Peyer's patch (tissue), 4 donors: ENCODE data around the gene SARM1. TPM values are rescaled to one million over a fixed set of nuclear protein-coding genes. Genes with fewer than 3 reads are reported as not detected.
A peak's percentile ranks its signal among the peaks of the same experiment; 100 is the strongest.

Source experiments
- DNase-seq, 3 donors: peaks; one replicate each; pipeline ENCODE4 v3.0.0-alpha.2; 2017 to 2019
- H3K27ac ChIP-seq, 4 donors: fragments of 200-600 bp; sonication (generic); one replicate each; pipeline ENCODE4 v1.5.1; 2016 to 2019
- H3K27me3 ChIP-seq, 2 donors: fragments of 200-600 bp; sonication (generic); one replicate each; pipeline ENCODE4 v1.5.1; 2019
- H3K36me3 ChIP-seq, 3 donors: fragments of 200-600 bp; sonication (generic); one replicate each; pipeline ENCODE4 v1.5.1; 2016 to 2019
- H3K4me1 ChIP-seq, 4 donors: fragments of 200-600 bp; sonication (generic); one replicate each; pipeline ENCODE4 v1.5.1; 2016 to 2019
- H3K4me3 ChIP-seq, 4 donors: fragments of 200-600 bp; sonication (generic); 1 replicate in 3 of 4; 2 replicates in 1 of 4; pipeline ENCODE4 v1.5.1; 2016 to 2019; ENCODE audit warnings: mild to moderate bottlenecking in 1 of 4
- H3K9me3 ChIP-seq, 4 donors: fragments of 200-600 bp; sonication (generic); one replicate each; pipeline ENCODE4 v1.5.1; 2016 to 2019; ENCODE audit warnings: mild to moderate bottlenecking in 1 of 4
- POLR2A ChIP-seq, 2 donors: fragments of 450-650 bp; IDR thresholded peaks; one replicate each; pipeline ENCODE4 v1.5.1; 2017; ENCODE audit warnings: antibody characterized with exemption in 2 of 2, mild to moderate bottlenecking in 2 of 2, moderate library complexity in 2 of 2
- total RNA-seq, 4 donors: library from RNA; depleted of rRNA; stranded (reverse); fragments of >200 nt; gene quantifications; one replicate each; pipeline ENCODE4 v1.1.0, GENCODE V29; 2016
- TF ChIP-seq, protein P1 (sequence below), 6 experiments: fragments of 450-650 bp in 4 of 6; fragments of 200-600 bp in 2 of 6; sonication (generic) in 1 of 6; IDR thresholded peaks; one replicate each; pipeline ENCODE4 v1.5.1; 2017 to 2019; ENCODE audit warnings: antibody characterized with exemption in 6 of 6, mild to moderate bottlenecking in 3 of 6, moderate library complexity in 1 of 6

SARM1 gene
- total RNA-seq, 4 donors from 2014 or later: 12.8 to 37.6 (median 24.6) TPM

- no peak for TF ChIP-seq POLR2A (IDR thresholded peaks at IDR 0.05)
- TF ChIP-seq, protein P1, sequence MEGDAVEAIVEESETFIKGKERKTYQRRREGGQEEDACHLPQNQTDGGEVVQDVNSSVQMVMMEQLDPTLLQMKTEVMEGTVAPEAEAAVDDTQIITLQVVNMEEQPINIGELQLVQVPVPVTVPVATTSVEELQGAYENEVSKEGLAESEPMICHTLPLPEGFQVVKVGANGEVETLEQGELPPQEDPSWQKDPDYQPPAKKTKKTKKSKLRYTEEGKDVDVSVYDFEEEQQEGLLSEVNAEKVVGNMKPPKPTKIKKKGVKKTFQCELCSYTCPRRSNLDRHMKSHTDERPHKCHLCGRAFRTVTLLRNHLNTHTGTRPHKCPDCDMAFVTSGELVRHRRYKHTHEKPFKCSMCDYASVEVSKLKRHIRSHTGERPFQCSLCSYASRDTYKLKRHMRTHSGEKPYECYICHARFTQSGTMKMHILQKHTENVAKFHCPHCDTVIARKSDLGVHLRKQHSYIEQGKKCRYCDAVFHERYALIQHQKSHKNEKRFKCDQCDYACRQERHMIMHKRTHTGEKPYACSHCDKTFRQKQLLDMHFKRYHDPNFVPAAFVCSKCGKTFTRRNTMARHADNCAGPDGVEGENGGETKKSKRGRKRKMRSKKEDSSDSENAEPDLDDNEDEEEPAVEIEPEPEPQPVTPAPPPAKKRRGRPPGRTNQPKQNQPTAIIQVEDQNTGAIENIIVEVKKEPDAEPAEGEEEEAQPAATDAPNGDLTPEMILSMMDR (IDR thresholded peaks at IDR 0.05): no peak
- Histone ChIP-seq H3K4me3 (no peak overlapping the region), H3K27ac (no peak overlapping the region)
These were observed 1.4 kb downstream of the SARM1 start for GRCh38 chr17:28372945-28373274.

GRCh38 chr17:28379814-28380801 lies 8.6 kb downstream of the SARM1 start:
- H3K4me1 ChIP-seq: peaks cover 0 to 21% (median 4%) of the 10 kb centered on the region in 4 donors
- TF ChIP-seq POLR2A (IDR thresholded peaks at IDR 0.05): no peak
- TF ChIP-seq, protein P1 (IDR thresholded peaks at IDR 0.05): no peak
- H3K27me3 ChIP-seq: no peaks in the 10 kb centered on the region
- no peak overlapping the region for H3K27ac ChIP-seq
- DNase-seq: peak in 1 of 3 donors; percentile 2
- H3K36me3 ChIP-seq: no peaks in the 10 kb centered on the region
- no peaks in the 10 kb centered on the region for H3K9me3 ChIP-seq
- no peak overlapping the region for H3K4me3 ChIP-seq

More at GRCh38 chr17:28372945-28373274, 1.4 kb downstream of the SARM1 start:
- peaks cover 0 to 33% (median 3%) of the 10 kb centered on the region in 4 donors for H3K4me1 ChIP-seq
- H3K9me3 ChIP-seq: no peaks in the 10 kb centered on the region
- no peaks in the 10 kb centered on the region for H3K36me3 ChIP-seq
- H3K27me3 ChIP-seq: no peaks in the 10 kb centered on the region
- DNase-seq: peak in 1 of 3 donors; percentile 12

DNA sequence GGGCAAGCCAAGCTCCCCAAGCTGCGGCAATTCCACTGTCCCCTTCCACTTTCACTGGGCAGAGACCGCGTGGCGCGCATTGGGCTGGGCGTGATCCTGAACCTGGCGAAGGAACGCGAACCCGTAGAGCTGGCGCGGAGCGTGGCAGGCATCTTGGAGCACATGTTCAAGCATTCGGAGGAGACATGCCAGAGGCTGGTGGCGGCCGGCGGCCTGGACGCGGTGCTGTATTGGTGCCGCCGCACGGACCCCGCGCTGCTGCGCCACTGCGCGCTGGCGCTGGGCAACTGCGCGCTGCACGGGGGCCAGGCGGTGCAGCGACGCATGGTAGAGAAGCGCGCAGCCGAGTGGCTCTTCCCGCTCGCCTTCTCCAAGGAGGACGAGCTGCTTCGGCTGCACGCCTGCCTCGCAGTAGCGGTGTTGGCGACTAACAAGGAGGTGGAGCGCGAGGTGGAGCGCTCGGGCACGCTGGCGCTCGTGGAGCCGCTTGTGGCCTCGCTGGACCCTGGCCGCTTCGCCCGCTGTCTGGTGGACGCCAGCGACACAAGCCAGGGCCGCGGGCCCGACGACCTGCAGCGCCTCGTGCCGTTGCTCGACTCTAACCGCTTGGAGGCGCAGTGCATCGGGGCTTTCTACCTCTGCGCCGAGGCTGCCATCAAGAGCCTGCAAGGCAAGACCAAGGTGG lies 9.8 kb downstream of the SARM1 start:
- Histone ChIP-seq H3K9me3 (no peaks in the 10 kb centered on the region), H3K4me3 (peak overlapping the region in 2 of 4 donors; percentile 30 to 34), H3K27me3 (no peaks in the 10 kb centered on the region), H3K4me1 (peaks cover 0 to 28% (median 4%) of the 10 kb centered on the region in 4 donors), H3K27ac (no peak overlapping the region), H3K36me3 (no peaks in the 10 kb centered on the region)
- TF ChIP-seq, protein P1 (IDR thresholded peaks at IDR 0.05): peak in 4 of 6 experiments; percentile 15 to 55 (median 48)
- no peak for TF ChIP-seq POLR2A (IDR thresholded peaks at IDR 0.05)
- peak in 2 of 3 donors; percentile 57 to 70 for DNase-seq

GRCh38 chr17:28384281-28385036 lies 13.0 kb downstream of the SARM1 start:
- Histone ChIP-seq H3K9me3 (no peaks in the 10 kb centered on the region), H3K4me1 (peaks cover 0 to 28% (median 4%) of the 10 kb centered on the region in 4 donors), H3K27ac (peak overlapping the region; percentile 39 to 85 (median 66)), H3K4me3 (peak overlapping the region; percentile 46 to 65 (median 58)), H3K27me3 (no peaks in the 10 kb centered on the region), H3K36me3 (peaks cover 0 to 17% (median 0%) of the 10 kb centered on the region in 3 donors)
- DNase-seq: peak; percentile 55 to 90 (median 88)
- TF ChIP-seq, protein P1 (IDR thresholded peaks at IDR 0.05): peak in 1 of 6 experiments; percentile 11
- peak; percentile 66 to 72 for TF ChIP-seq POLR2A (IDR thresholded peaks at IDR 0.05)

DNA sequence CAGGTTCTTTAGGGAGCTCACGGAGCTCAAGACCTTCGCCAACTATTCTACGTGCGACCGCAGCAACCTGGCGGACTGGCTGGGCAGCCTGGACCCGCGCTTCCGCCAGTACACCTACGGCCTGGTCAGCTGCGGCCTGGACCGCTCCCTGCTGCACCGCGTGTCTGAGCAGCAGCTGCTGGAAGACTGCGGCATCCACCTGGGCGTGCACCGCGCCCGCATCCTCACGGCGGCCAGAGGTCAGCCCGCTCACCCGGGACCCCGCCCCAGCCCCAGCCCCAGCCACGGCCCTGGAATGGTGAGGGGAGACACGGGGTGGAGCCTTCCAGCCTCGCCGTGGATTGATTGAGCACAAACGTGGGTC lies 13.5 kb downstream of the SARM1 start:
- H3K4me1 ChIP-seq: peaks cover 0 to 28% (median 4%) of the 10 kb centered on the region in 4 donors
- no peak for TF ChIP-seq POLR2A (IDR thresholded peaks at IDR 0.05)
- TF ChIP-seq, protein P1 (IDR thresholded peaks at IDR 0.05): no peak
- peaks cover 0 to 22% (median 0%) of the 10 kb centered on the region in 3 donors for H3K36me3 ChIP-seq
- H3K27me3 ChIP-seq: no peaks in the 10 kb centered on the region
- peak overlapping the region; percentile 46 to 65 (median 58) for H3K4me3 ChIP-seq
- H3K27ac ChIP-seq: peak overlapping the region; percentile 39 to 85 (median 66)
- H3K9me3 ChIP-seq: no peaks in the 10 kb centered on the region
- peak in 2 of 3 donors; percentile 60 to 70 for DNase-seq
